ENCODE measurements around the gene NDUFA5.

NDUFA5 gene

DNA sequence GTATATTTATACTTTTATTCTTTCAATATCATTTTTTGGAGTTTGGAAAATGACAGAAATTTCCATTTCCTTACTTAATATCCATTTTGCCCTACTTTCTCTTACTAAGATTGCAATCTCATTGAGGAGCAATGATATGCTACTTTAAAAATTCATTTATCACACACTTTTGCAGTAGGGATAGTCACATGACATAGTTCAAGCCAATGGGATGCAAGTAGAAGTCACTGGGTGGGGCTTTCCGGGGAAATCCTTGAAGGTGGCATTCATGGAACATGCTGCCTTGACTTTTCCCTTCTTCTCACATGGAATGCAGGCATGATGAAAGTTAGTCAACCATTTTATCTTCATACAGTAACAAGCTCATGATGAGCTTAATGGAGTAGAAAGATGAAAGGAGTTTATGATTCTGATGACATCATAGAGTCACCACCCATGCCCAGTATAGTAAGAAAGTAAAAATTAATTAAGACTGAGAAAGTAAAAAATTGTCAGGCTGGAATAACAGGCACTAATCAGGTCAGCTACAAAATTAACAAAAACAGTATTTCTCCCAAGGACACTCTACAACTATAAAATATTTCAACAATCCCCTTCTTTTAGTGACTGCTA, 56.6 kb downstream of the NDUFA5 start:
- no peak for FAIRE-seq

DNA sequence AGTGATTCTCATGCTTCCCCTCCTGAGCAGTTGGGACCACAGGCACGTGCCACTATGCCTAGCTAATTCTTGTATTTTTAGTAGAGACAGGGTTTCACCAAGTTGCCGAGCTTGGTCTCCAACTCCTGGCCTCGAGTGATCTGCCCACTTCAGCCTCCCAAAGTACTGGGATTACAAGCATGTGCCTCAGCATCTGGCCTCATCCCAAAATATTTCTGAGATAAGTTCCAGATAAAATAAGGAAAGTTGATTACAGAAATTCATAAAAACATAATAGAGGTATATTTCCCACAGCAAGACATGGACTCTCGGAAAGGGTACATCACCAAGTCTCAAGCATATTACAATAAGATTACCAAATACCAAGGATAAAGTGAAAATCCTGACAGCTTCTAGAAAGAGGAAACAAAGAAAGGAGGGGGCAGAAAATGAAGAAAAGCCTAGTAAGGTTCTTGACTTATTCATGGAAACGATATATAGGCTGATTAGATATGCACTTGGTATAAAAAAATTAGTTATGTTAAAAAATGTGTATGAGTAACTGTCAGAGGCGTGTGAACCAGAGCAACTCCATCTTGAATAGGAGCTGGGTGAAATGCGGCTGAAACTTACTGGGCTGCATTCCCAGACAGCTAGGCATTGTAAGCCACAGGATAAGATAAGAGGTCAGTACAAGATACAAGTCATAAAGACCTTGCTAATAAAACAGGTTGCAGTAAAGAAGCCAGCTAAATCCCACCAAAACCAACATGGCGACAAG, 58.2 kb downstream of the NDUFA5 start:
- no peak for FAIRE-seq

DNA sequence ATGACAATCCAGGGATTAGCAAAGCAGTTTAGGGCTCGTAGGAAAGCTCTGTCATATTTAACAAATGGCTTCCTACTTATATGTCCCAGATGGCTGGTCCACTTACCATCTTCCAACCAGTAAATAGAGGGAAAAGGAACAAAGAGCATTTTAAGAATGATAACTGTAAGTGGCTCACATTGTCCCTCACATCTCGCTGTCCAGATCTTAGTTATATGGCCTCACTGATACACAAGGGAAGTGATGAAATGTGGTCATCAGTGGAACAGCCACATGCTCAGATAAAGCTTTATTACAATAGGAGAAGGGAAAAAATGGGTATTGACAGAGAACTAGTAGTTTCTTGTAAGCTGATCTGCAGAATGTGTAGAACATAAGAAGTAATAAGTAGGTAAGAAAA, 59.0 kb downstream of the NDUFA5 start:
- no peak for FAIRE-seq

DNA sequence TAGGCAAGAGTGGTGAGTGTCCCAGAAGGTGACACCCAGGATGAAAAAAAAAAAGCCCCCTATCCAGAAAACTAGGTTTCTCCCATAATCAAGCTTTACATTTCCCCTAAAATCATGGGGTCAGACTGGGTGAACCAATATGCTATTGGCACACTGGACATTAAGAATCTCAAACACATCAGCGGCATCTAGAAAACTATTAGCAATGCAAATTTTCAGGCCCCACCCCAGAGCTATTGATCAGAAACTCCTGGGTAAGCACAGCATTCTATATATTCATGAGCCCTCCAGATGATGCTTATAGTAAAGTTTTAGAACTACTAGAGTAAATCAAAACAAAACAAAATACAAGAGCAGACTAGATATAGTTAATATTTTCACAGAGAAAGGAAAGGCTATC, 59.6 kb downstream of the NDUFA5 start:
- FAIRE-seq: no peak

DNA sequence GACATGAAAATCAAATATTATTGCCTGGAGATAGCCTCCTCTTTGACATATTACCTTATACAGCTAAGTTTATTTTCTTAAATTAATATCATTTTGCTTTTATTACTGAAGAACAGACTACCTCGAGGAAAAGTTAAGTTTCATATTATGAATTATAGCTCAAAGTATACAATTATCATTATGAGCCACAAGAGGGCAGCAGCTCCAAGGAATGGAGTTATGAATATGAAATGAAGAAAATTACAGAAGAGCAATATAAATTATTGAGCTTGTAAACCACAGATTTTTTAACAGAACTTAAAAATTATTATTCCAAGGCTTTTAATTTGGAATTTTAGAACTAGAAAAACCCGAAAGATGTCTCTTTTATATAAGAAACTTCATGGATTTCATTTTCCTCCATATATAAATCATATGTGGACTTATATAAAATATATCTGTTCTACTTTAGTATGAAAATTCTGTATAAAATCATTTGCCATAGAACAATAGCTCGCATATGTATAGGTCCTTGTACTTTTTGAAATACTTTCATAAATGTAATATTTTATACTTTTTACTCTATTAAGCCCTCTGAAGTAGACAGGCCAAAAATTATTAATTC, 63.3 kb downstream of the NDUFA5 start:
- FAIRE-seq: peak; percentile 77

DNA sequence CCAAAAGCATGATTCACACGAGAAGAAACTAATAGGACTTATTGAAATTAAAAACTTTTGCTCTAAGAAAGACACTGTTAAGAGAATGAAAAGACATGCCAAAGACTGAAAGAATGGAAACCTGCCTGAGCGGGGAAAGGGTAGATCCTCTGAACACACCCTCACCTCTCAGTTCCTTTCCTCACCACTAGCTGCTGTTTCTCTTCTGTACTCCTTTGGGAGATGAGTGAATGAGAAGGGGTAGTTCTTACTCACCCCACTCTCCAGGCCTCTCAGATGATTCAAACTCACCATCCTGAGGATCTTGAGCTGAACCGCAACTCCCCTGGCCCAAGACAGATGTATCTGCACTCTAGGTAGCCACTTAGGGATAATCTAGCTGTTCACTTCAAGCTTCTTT, 65.1 kb downstream of the NDUFA5 start:
- FAIRE-seq: no peak

Data from TTC549 (cell line).